Measurements from ENCODE around the gene GAS6.
"Not testable (repeated sequence)": the region's sequence is repeated elsewhere in the genome, so short reads cannot be mapped to it uniquely, and the experiment has no call there.

Gene GAS6

GRCh38 chr13:113835461-113836270 is 28.2 kb downstream of the GAS6 start:
- no peak for DNase-seq

- no peak for DNase-seq
Measured at GRCh38 chr13:113834496-113835200, 29.2 kb downstream of the GAS6 start.

- not testable (repeated sequence) for DNase-seq
Measured at GRCh38 chr13:113834006-113834405, 29.9 kb downstream of the GAS6 start.

- DNase-seq: no peak
Measured at GRCh38 chr13:113833111-113833830, 30.6 kb downstream of the GAS6 start.

- no peak for DNase-seq
Measured at GRCh38 chr13:113832631-113833030, 31.2 kb downstream of the GAS6 start.

GRCh38 chr13:113832205-113832604 is 31.7 kb downstream of the GAS6 start:
- DNase-seq: no peak

- no peak for DNase-seq
Measured at GRCh38 chr13:113831061-113831460, 32.8 kb downstream of the GAS6 start.

GRCh38 chr13:113830426-113830950 is 33.4 kb downstream of the GAS6 start:
- not testable (repeated sequence) for DNase-seq

- DNase-seq: no peak
Measured at GRCh38 chr13:113828282-113828825, 35.5 kb downstream of the GAS6 start.

- DNase-seq: no peak
Measured at GRCh38 chr13:113827021-113827420, 36.9 kb downstream of the GAS6 start.

- not testable (repeated sequence) for DNase-seq
Measured at GRCh38 chr13:113826446-113826845, 37.4 kb downstream of the GAS6 start.

GRCh38 chr13:113825841-113826240 is 38.0 kb downstream of the GAS6 start:
- DNase-seq: no peak

- no peak for DNase-seq
Measured at GRCh38 chr13:113823771-113824170, 40.1 kb downstream of the GAS6 start.

GRCh38 chr13:113822956-113823744 is 40.7 kb downstream of the GAS6 start:
- no peak for DNase-seq

GRCh38 chr13:113822266-113822665 is 41.6 kb downstream of the GAS6 start:
- no peak for DNase-seq

- DNase-seq: no peak
Measured at GRCh38 chr13:113821847-113822246, 42.0 kb downstream of the GAS6 start.

GRCh38 chr13:113820813-113821651 is 42.8 kb downstream of the GAS6 start:
- DNase-seq: no peak

- DNase-seq: no peak
Measured at GRCh38 chr13:113819731-113820715, 43.9 kb downstream of the GAS6 start.

- no peak for DNase-seq
Measured at GRCh38 chr13:113819341-113819730, 44.5 kb downstream of the GAS6 start.

GRCh38 chr13:113818700-113819295 is 45.1 kb downstream of the GAS6 start:
- no peak for DNase-seq

Measured in activated CD4-positive, alpha-beta T cell treated with anti-CD3 and anti-CD28 coated beads, Interleukin-2, amount 50 U/mL, for 1 hour (primary cell).